ENCODE data around the gene COL4A2. TPM values are rescaled to one million over a fixed set of nuclear protein-coding genes. Genes with fewer than 3 reads are reported as not detected.

COL4A2 gene
- total RNA-seq, 6 experiments from 2014 or later: 8.4 to 65.8 (median 42.5) TPM

DNA sequence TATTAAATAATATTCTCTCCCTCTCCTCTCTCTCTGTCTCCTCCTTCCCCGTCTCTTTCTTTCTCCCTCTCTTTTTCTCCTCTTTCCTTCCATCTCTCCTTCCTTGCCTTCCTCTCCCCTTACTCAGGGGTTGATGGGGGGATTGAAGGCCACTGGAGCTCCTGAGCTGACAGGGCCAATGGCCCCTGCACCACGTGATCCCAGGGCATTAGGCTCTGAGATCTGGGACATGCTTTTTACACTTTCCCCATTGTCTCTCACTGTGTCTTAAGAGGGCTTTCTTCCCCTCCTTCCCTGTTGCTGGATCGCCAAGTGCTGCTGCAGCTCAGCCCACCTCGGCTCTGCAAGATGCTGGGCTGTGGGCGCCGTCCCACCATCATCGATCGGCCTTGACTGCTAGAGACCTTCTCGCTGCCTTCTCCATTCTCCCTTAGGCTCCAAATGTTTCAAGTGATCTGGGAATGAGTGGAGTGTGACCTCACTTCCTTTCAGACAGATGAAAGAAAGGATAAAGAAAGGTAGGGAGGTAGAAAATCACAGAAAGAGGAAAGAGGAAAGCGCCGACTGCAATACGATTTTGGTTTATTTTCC, 42.3 kb upstream of the COL4A2 start:
- TF ChIP-seq, protein P1, sequence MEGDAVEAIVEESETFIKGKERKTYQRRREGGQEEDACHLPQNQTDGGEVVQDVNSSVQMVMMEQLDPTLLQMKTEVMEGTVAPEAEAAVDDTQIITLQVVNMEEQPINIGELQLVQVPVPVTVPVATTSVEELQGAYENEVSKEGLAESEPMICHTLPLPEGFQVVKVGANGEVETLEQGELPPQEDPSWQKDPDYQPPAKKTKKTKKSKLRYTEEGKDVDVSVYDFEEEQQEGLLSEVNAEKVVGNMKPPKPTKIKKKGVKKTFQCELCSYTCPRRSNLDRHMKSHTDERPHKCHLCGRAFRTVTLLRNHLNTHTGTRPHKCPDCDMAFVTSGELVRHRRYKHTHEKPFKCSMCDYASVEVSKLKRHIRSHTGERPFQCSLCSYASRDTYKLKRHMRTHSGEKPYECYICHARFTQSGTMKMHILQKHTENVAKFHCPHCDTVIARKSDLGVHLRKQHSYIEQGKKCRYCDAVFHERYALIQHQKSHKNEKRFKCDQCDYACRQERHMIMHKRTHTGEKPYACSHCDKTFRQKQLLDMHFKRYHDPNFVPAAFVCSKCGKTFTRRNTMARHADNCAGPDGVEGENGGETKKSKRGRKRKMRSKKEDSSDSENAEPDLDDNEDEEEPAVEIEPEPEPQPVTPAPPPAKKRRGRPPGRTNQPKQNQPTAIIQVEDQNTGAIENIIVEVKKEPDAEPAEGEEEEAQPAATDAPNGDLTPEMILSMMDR (IDR thresholded peaks at IDR 0.05): no peak
- no peak for TF ChIP-seq POLR2A (IDR thresholded peaks at IDR 0.05)
- intact Hi-C loops (cut with DNase I): no loop called here
- Histone ChIP-seq H3K27ac (no peak overlapping the region), H3K36me3 (no peaks in the 10 kb centered on the region), H3K4me1 (peaks cover 0 to 4% (median 0%) of the 10 kb centered on the region in 4 donors), H3K4me3 (no peak overlapping the region), H3K27me3 (no peaks in the 10 kb centered on the region), H3K9me3 (no peaks in the 10 kb centered on the region)
- no peak for DNase-seq
- 79% methylated on average over 10 of the region's 12 CpGs for WGBS (ENCODE audit: insufficient coverage, low coverage, low lambda C conversion rate, missing lambda C conversion rate)
- ATAC-seq: no peak

DNA sequence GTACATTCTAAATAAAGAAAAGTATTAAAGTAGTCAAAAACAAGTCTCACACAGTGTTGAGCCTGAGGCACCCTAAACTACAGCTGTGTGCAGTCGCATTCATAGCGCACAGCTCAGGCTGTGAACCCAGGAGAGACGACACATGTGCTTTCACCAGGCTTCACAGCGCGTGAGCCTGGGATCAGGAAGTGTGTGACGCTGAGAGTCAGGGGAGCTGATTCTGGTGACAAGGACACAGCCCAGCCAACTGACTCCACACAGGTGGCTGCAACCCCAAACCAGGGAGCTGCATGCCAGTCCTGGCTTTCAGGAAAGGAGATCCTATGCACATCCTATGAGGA, 41.8 kb upstream of the COL4A2 start:
- TF ChIP-seq POLR2A (IDR thresholded peaks at IDR 0.05): no peak
- TF ChIP-seq, protein P1 (IDR thresholded peaks at IDR 0.05): no peak
- DNase-seq (no peak), ATAC-seq (peak; percentile 4 to 49 (median 18))
- intact Hi-C loops (cut with DNase I): no loop called here
- Histone ChIP-seq H3K27ac (no peak overlapping the region), H3K4me1 (peaks cover 0 to 4% (median 0%) of the 10 kb centered on the region in 4 donors), H3K9me3 (no peaks in the 10 kb centered on the region), H3K27me3 (no peaks in the 10 kb centered on the region), H3K4me3 (no peak overlapping the region), H3K36me3 (no peaks in the 10 kb centered on the region)
- WGBS (ENCODE audit: insufficient coverage, low coverage, low lambda C conversion rate, missing lambda C conversion rate): 40% methylated on average over 1 of the region's 6 CpGs

DNA sequence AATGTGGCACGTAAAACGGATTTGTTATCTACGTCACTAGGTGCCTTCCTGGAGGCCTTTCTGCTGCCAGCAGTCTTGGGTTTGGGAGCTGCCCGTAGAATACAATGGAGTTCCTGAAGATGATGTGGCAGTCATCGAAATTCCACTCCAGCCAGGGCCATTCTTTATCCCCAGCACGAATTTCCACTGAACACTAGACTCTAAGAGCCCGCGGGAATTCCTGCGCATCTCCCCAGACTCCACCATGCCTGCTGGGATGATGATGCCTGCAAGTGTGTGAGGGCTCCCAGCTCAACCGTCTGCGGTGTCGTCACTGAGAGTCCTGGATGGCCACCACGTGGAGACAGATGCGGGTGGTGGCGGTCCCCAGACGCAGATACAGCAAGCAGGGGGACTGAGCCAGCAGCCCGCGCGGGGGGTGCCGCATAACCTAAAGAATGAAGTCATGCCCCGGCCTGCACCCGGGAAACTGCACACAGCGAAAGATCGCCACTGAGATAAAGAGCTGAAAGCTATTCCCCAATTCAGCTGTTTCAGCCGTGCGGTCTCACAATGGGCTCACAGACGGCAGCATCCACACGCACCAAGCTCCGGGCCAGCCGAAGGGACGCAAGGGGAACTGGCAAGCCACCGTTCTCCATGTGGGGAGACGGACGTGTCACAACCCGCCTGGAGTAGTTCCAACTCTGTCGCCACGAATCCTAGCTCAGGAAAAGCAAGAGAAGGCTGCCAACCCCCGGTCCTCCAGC, 41.2 kb upstream of the COL4A2 start:
- intact Hi-C loops (cut with DNase I): no loop called here
- no peaks in the 10 kb centered on the region for H3K27me3 ChIP-seq
- no peaks in the 10 kb centered on the region for H3K9me3 ChIP-seq
- H3K4me3 ChIP-seq: no peak overlapping the region
- ATAC-seq (peak in 3 of 4 donors; percentile 7 to 10 (median 9)), DNase-seq (peak in 1 of 3 donors; percentile 49)
- H3K36me3 ChIP-seq: no peaks in the 10 kb centered on the region
- no peak for TF ChIP-seq POLR2A (IDR thresholded peaks at IDR 0.05)
- TF ChIP-seq, protein P1 (IDR thresholded peaks at IDR 0.05): no peak
- peaks cover 0 to 4% (median 0%) of the 10 kb centered on the region in 4 donors for H3K4me1 ChIP-seq
- H3K27ac ChIP-seq: peak overlapping the region in 1 of 3 donors; percentile 22
- WGBS (ENCODE audit: insufficient coverage, low coverage, low lambda C conversion rate, missing lambda C conversion rate): 56% methylated on average over 16 of the region's 38 CpGs

DNA sequence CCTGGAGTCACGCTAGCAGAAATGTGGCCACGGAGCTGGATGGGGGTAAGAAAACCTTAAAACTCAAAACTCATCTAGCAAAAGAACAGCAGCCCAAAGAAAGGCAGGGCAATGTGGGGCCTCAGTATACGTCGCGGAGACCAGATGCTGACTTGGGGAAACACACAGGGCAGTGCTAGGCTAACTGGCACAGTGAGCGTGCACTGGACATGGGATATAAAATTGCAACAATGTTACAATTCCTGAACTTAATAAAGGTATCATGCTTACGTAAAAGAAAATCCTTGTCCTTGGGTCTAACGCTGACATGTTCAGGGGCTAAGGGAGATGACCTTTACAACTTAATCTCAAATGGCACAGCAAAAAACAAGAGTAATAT, 40.7 kb upstream of the COL4A2 start:
- WGBS (ENCODE audit: insufficient coverage, low coverage, low lambda C conversion rate, missing lambda C conversion rate): 71% methylated on average over 6 of the region's 8 CpGs
- TF ChIP-seq, protein P1 (IDR thresholded peaks at IDR 0.05): no peak
- no peak for TF ChIP-seq POLR2A (IDR thresholded peaks at IDR 0.05)
- Histone ChIP-seq H3K36me3 (no peaks in the 10 kb centered on the region), H3K4me3 (no peak overlapping the region), H3K27ac (peak overlapping the region in 1 of 3 donors; percentile 22), H3K4me1 (peaks cover 0 to 4% (median 0%) of the 10 kb centered on the region in 4 donors), H3K9me3 (no peaks in the 10 kb centered on the region), H3K27me3 (no peaks in the 10 kb centered on the region)
- no peak for ATAC-seq
- no peak for DNase-seq
- intact Hi-C loops (cut with DNase I): no loop called here

Data from right lobe of liver (tissue), 6 donors.